Stimulated activated CD4-positive, alpha-beta T cell treated with anti-CD3 and anti-CD28 coated beads, Interleukin-4, amount 100 ng/mL, for 24 hours (primary cell): ENCODE results near the gene HIGD1A.

Experiments
- DNase-seq: peaks from one replicate; pipeline ENCODE4 v3.0.0-alpha.2; 2020

HIGD1A gene

GRCh38 chr3:42795621-42796181 is 8.6 kb downstream of the HIGD1A start:
- DNase-seq: no peak

- no peak for DNase-seq
These were observed 13.5 kb downstream of the HIGD1A start for GRCh38 chr3:42790714-42791229.

DNA sequence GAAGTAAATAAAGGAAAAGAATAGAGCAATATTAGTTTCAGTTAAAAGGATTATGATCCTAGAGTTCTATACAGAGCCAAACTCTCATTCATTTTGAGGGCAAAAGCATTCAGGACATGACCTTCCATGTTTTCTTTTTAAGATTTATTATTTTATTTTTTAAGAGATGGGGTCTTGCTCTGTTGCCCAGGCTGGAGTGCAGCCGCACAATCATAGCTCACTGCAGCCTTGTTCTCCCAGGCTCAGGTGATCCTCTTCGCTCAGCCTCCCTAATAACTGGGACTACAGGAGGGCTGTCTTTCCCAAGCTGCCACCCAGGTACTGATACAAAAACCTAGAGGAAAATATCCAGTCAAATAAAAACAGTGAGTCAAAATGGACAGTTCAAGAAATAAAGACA is 17.7 kb downstream of the HIGD1A start:
- no peak for DNase-seq

GRCh38 chr3:42786212-42786611 is 18.1 kb downstream of the HIGD1A start:
- DNase-seq: no peak

- DNase-seq: peak; percentile 48
These were observed 23.2 kb downstream of the HIGD1A start for GRCh38 chr3:42780892-42781700.

DNA sequence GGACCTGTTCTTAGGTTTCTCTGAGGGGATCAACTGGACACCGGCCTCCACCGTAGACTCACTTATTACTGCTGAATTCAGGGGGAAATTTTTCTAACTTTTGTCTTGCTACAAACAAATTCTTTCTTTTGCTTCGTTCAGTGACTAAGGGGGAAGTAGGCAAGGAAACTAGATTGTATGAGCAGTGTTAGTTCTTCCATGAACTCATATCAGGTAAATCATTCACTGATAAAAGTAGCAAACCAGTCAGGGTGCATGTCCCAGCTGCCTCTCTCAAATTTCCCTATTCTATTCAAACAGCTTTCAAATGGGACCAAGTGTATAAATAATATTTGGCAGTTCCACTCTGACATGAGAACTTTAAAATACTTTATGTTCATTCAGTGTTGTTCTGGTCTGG is 23.9 kb downstream of the HIGD1A start:
- DNase-seq: no peak

DNA sequence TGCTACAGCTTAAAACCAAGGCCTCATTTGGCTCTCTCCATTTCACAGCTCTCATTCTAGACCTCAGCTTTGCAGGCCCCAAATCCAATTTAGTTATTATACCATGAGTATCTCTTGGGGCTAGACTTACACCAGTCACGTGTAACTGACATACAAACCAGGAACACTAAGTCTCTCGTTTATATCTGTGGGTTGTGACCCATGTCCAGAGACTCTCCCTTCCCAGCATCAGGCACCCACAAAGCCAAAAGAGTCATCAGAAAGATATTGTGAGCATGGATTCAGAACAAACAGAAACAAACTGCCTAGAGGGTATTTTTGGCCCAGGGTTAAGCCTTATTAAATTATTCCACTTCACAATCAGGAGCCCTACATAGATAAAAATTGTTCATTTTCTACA is 25.6 kb downstream of the HIGD1A start:
- DNase-seq: no peak

GRCh38 chr3:42773409-42773751 is 30.9 kb downstream of the HIGD1A start:
- no peak for DNase-seq

- peak; percentile 89 for DNase-seq
These were observed 31.5 kb downstream of the HIGD1A start, which contains the start of gene CCDC13 for GRCh38 chr3:42772670-42773408. Gene CCDC13 (minus strand): TSS chr3:42773253. CDS start chr3:42758345, 14,908 bp downstream.

DNA sequence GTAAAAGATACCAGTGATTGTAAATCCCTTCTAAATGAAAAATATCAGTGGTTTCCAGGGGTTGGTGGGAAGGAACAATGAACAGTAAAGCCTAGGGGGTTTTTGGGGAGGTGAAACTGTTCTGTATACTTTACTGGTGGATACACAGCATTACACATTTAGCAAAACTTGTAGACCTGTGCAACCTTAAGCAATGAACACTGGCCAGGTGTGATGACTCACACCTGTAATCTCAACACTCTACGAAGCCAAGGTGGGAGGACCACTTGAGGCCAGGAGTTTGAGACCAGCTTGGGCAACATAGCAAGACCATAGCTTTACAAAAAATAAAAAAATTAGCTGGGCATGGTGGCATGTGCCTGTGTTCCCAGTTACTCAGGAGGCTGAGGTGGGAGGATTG is 33.0 kb downstream of the HIGD1A start:
- no peak for DNase-seq

- DNase-seq: no peak
These were observed 34.7 kb downstream of the HIGD1A start for GRCh38 chr3:42769477-42770131.

- no peak for DNase-seq
These were observed 39.6 kb downstream of the HIGD1A start for GRCh38 chr3:42764561-42765295.

DNA sequence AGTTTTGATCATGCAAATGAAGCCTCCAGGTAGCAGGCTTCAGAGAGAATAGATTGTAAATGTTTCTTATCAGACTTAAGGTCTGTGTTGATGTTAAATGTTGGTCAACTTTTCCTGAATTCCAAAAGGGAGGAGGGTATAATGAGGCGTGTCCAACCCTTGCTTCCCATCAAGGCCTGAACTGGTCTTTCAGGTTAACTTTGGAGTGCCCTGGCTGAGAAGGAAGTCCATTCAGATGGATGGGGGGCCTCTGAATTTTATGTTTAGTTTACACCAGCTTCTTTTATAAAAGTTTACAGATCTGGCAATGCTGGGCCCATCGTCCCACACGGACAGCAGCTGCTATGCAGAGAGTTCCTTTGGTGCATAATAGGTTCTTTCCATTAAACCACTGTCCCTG is 40.2 kb downstream of the HIGD1A start:
- no peak for DNase-seq

DNA sequence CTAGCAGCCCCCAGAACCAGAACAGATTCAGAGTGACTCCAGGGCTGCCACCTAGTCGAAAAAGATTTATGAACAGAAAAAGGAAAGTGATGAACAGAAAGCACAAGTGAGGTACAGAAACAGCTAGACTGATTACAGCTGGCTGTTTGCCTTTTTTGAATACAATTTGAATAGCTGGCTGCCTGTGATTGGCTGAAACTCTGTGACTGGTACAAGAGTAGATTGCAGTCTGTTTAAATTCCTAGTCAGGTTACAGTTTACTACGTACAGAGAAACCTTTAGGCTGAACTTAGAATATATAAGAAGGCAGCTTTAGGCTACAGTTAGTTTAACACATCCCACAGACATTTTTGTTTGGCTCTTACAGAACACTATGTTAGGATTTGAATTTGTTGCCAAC is 41.3 kb downstream of the HIGD1A start:
- no peak for DNase-seq

DNA sequence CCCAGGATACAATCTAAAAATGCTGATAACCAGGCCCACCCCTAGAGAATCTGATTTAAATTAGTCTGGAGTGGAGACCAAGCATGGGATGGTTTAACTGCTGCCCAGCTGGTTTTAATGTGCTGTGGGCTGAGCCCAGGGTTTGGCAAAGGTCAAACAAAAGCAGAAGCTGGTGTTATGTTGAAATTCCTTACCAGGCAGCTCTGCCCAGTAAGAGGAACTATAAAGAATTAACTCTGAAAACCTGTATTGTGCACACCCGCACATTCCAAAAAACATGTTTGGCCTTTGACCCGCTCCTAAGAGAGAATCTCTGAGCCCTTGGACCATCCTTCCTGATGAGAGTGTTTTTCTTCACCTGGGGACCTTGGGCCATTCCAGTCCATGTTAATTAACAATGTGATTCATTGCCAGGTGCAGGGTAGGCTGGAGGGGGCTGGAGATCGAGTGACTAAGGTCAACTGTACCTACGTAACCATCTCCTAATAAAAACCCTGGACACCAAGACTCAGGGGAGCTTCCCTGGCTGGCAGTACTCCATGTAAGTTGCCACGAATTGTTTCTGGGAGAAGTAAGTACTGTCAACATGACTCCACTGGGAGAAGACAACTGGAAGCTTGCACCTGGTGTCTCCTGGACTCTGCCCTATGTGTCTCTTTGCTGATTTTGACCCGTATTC is 42.1 kb downstream of the HIGD1A start:
- no peak for DNase-seq

DNA sequence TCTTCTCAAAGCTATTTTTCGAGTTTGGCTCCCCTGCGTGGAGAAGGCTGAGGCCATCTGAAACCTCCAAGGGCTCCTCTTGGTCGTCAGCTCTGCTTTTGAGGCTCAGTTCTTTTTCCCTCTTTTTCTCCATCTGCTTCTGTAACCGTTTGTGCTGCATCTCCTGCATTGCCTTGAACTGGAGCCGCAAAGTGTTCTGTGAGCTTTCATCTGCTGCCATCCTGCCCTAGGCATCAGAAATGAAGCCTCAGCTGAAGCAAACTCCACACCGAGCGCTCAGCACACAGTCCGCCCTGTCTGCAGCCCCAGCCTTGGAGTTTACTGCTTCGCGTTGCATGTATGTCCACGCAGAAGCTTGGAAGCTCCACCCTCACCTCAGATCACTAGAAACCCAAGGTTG is 46.2 kb downstream of the HIGD1A start:
- DNase-seq: no peak

GRCh38 chr3:42756681-42757213 is 47.5 kb downstream of the HIGD1A start:
- no peak for DNase-seq

GRCh38 chr3:42755681-42756578 is 48.4 kb downstream of the HIGD1A start:
- no peak for DNase-seq

DNA sequence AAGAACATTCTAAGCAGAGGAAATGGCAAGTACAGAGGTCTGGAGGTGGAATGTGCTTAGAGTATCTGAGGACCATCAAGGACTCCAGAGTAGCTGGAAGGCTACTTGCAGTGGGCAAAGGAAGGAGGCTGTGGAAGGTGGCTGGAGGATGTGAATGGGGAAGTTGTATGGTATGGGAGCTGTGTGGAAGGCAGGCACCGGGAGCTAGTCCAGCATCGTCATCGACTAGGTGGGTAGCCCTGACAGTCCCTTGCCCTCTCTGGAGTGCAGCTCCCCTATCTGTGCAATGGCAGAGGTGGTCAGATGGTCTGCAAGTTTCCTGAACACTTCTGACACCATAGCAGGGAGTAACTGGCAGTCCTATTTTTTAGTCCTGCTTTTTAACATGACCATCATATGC is 50.5 kb downstream of the HIGD1A start:
- DNase-seq: no peak

DNA sequence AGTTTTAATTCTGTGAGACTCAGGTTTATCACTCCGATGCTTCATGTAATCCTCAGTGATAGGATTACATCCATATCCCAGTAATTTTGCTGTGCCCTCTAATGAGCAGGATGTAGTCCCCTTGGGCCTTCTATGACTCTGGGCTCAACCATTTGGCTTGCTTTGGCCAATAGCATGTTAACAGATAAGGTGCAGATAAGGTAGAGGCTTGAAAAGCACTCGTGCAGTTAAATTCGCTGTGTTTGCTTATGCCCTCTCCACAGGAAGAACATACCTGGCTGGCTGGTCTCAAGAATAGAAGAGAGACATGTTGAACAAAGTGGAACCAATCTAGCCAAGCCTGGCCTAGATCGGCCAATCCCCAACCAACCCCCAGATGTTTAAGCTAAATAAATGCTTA is 51.3 kb downstream of the HIGD1A start:
- DNase-seq: no peak

DNA sequence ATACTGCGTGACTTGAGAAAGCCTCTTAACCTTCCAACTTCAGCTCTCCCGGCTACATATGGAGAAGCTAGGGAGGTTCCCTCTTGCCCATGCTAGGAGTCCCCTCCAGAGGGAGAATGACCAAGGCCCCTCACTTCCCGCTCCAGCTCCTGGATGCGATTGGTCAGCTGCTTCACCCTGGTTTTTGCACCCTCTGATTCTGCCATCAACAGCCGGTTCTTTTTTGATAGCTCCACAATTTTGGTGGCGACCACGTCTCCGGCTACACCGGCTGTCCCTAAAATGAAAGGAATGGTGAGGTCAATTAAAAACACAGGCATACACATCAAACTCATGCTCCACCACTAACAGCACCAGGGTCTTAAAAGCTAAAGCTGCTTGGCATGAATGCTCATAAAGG is 51.8 kb downstream of the HIGD1A start:
- DNase-seq: no peak
